Measurements from ENCODE around the gene CAMK1D. TPM values are rescaled to one million over a fixed set of nuclear protein-coding genes. Genes with fewer than 3 reads are reported as not detected.
"Not testable (repeated sequence)": the region's sequence is repeated elsewhere in the genome, so short reads cannot be mapped to it uniquely, and the experiment has no call there.

The CAMK1D gene
- total RNA-seq, 1 donor from 2014 or later, result 1.0 TPM

DNA sequence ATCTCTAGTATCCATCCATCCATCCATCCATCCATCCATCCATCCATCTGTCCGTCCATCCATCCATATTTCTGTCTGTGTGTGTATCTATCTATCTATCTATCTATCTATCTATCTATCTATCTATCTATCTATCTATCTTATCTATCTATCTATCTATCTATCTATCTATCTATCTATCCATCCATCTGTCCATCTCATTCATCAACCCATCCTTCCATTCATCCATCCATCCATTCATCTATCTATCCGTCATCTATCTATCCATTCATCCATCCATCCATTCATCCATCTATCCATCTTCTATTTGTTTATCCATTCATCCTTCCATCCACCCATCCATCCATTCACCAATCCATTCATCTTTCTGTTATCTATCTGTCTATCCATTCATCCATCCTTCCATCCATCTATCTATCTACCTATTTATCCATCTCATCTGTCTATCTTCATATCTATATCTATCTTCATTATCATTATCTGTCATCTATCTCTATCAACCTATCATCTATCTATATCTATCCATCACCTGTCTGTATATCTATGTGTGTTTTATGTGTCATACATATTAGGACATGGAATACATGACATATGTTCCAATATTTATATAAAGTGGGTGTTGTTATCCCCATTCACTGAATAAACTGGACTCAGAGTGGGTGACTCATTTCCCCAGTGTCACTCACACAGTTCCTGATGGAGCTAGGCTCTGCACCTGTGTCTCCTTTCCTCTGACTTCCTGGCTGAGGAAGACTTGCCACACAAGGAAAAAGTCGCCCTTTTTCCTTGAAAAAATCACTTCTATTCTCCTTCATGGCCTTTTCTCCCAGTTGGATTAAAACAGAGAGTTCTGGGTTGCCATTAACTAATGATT, 452.1 kb downstream of the CAMK1D start:
- H3K4me3 ChIP-seq (ENCODE audit: low read depth, low read length), result no peak overlapping the region
- TF ChIP-seq, protein P1, sequence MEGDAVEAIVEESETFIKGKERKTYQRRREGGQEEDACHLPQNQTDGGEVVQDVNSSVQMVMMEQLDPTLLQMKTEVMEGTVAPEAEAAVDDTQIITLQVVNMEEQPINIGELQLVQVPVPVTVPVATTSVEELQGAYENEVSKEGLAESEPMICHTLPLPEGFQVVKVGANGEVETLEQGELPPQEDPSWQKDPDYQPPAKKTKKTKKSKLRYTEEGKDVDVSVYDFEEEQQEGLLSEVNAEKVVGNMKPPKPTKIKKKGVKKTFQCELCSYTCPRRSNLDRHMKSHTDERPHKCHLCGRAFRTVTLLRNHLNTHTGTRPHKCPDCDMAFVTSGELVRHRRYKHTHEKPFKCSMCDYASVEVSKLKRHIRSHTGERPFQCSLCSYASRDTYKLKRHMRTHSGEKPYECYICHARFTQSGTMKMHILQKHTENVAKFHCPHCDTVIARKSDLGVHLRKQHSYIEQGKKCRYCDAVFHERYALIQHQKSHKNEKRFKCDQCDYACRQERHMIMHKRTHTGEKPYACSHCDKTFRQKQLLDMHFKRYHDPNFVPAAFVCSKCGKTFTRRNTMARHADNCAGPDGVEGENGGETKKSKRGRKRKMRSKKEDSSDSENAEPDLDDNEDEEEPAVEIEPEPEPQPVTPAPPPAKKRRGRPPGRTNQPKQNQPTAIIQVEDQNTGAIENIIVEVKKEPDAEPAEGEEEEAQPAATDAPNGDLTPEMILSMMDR (conservative IDR thresholded peaks at IDR 0.05; ENCODE audit: low read depth, low read length), result no peak
- DNase-seq (ENCODE audit: low read depth), result no peak

GRCh38 chr10:12803776-12804175, 454.4 kb downstream of the CAMK1D start:
- no peak overlapping the region for H3K4me3 ChIP-seq (ENCODE audit: low read depth, low read length)
- DNase-seq (ENCODE audit: low read depth), result no peak
- TF ChIP-seq, protein P1 (conservative IDR thresholded peaks at IDR 0.05; ENCODE audit: low read depth, low read length), result no peak

GRCh38 chr10:12806228-12807095, 457.1 kb downstream of the CAMK1D start:
- no peak for DNase-seq (ENCODE audit: low read depth)
- TF ChIP-seq, protein P1 (conservative IDR thresholded peaks at IDR 0.05; ENCODE audit: low read depth, low read length), result no peak
- H3K4me3 ChIP-seq (ENCODE audit: low read depth, low read length), result no peak overlapping the region

DNA sequence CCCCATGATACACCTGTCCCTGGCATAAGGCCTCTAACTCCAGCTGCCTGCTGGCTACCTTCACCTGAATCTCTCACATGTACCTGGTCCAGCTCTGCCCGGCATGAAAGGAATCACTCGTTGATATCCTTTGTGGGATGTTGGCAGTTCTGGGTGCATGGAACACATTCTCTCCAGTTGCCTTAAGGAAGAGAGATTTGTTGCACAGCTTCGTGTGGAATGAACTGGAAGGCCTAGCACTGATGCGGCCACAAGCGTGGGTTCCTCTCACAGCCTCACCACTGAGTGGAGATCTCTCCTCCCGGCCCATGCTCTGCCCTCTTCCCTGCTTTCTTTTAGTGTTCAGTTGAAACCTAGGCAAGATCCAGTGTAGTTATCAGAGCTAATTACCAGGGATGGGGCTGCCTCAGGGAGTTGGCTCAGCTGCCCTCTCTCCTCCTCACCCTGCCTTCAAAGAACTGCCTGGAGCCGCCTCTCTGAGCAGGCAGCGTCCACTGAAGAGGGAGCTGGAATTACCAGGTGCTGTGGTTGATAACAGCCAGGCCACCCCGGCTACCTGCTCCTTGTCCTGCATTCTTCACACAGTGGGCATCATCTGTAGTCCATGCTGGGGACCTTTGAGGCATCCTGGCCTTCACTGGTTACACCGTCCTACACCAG, 457.9 kb downstream of the CAMK1D start:
- no peak overlapping the region for H3K4me3 ChIP-seq (ENCODE audit: low read depth, low read length)
- DNase-seq (ENCODE audit: low read depth), result no peak
- TF ChIP-seq, protein P1 (conservative IDR thresholded peaks at IDR 0.05; ENCODE audit: low read depth, low read length), result no peak

GRCh38 chr10:12808014-12808613, 458.8 kb downstream of the CAMK1D start:
- no peak overlapping the region for H3K4me3 ChIP-seq (ENCODE audit: low read depth, low read length)
- TF ChIP-seq, protein P1 (conservative IDR thresholded peaks at IDR 0.05; ENCODE audit: low read depth, low read length), result no peak
- DNase-seq (ENCODE audit: low read depth), result no peak

DNA sequence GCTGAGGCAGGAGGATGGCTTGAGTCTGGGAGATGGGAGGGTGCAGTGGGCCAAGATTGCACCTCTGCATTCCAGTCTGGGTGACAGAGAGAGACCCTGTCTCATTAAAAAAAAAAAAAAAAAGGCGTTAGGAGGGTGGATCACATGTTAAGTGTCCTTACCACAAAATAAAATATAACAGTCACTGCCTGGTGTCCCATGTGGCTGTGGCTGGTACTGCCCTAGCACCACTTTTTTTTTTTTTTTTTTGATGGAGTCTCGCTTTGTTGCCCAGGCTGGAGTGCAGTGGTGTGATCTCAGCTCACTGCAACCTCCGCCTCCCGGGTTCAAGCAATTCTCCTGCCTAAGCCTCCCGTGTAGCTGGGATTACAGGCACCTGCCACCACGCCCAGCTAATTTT, 460.7 kb downstream of the CAMK1D start:
- not testable (repeated sequence) for DNase-seq (ENCODE audit: low read depth); H3K4me3 ChIP-seq (ENCODE audit: low read depth, low read length)

Data from epithelial cell of proximal tubule (primary cell).